Activated CD4-positive, alpha-beta T cell treated with anti-CD3 and anti-CD28 coated beads for 48 hours (primary cell): Measurements from ENCODE around the gene RPRM.
"Not testable (repeated sequence)": the region's sequence is repeated elsewhere in the genome, so short reads cannot be mapped to it uniquely, and the experiment has no call there.

Experiments used
- DNase-seq: peaks from one replicate; pipeline ENCODE4 v3.0.0-alpha.2; 2020

Gene RPRM

DNA sequence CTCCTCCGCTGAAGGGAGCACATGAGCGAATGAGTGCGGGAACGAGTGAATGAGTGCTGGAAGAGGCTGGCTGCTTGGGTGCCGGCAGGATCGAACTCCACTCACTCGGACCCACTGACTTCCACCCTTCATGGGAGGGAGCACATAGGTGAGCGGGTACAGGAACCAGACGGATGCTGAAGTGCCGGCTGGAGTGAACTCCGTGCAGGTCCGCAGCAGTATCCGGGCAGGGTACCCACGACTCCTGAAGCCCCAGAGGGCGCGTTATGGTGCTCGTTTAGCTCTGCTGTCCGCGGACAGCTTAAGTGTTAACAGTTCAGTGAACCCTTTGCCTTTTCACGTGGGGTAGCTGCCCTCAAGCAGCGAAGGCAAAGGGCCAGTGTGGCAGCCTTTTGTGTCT, 23.2 kb downstream of the RPRM start:
- no peak for DNase-seq

DNA sequence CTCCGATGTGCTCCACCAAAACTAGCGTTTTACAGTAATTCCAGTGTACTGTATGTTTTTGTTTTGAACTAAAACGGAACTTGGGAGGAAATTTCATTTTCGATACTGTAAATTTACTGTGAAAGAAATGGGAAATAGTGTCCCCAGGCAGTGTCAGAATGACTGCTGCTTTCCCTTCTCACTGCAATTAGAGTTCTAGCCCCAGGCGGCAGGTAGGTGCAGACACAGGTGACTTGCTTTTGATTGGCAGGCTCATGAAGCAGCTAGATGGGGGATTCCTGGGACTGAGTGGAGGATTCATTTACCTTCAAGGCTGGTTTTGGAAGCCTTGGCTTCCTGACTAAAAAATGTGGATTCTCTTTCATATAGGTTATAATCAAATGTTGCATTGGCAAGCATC, 27.0 kb downstream of the RPRM start:
- DNase-seq = no peak

DNA sequence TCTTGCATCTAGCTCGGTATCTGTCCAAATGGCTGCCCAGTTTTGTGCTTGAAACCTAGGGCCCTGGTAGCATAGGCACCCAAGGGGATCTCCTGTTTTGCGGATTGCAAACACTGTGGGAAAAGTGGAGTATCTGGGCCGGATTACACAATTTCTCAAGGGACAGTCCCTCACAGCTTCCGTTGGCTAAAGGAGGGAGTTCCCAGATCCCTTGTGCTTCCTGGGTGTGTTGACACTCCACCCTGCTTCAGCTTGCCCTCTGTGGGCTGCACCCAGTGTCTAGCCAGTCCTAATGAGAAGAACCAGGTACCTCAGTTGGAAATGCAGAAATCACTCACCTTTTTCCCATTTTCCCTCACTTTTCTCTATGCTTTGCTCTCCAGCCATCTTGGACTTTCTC, 35.5 kb downstream of the RPRM start:
- no peak for DNase-seq

DNA sequence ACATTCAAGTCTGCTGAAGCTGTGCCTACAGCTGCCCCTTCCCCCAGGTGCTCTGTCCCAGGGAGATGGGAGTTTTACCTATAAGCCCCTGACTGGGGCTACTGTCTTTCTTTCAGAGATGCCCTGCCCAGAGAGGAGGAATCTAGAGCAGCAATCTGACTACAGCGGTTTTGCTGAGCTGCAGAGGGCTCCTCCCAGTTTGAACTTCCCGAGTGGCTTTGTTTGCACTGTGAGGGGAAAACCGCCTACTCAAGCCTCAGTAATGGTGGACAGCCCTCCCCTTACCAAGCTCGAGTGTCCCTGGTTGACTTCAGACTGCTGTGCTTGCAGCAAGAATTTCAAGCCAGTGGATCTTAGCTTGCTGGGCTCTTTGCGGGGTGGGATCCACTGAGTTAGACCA, 35.9 kb downstream of the RPRM start:
- not testable (repeated sequence) for DNase-seq

DNA sequence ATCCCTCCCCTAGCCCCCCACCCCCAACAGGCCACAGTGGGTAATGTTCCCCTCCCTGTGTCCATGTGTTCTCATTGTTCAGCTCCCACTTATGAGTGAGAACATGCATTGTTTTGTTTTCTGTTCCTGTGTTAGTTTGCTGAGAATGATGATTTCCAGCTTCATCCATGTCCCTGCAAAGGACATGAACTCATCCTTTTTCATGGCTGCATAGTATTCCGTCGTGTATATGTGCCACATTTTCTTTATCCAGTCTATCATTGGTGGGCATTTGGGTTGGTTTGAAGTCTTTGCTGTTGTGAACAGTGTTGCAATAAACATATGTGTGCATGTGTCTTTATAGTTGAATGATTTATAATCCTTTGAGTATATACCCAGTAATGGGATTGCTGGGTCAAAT, 38.5 kb downstream of the RPRM start:
- DNase-seq = not testable (repeated sequence)

DNA sequence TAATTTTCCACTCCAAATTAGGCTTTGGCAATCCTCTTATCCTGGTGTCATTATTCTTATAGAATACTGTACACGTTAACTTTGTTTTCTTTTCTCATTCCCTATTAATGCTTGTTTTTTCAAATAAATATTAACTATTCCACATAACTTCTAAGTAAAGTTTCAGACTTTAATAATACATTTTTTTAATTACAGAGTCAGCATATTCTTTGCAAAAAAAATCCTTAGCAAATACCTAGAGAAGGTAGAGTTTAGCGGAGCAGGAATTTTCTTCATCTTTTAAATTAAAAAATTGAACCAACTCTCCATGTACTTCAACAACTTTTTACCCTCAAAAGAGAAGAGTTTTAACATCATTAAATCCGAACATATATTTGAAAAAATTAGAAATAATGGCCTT, 45.2 kb downstream of the RPRM start:
- no peak for DNase-seq

DNA sequence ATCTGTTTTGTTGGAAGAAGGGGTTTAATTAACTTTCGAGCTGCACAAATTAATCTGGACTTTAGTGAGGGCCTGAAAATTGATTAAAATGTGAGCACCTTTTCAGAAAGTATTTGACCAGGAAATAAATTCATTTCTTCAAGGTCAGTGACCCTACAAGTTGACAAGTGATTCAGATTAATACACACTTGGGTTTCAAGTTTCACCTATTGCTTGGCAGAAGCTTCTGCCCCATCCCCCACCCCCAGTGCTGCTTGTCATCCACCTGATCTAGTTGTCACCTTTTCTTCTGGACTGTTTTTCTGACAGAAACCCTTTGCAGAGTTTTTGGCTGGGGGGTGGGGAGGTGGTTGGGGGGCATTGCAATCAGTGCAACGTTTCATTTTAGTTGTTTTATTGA, 46.2 kb downstream of the RPRM start:
- DNase-seq = no peak

DNA sequence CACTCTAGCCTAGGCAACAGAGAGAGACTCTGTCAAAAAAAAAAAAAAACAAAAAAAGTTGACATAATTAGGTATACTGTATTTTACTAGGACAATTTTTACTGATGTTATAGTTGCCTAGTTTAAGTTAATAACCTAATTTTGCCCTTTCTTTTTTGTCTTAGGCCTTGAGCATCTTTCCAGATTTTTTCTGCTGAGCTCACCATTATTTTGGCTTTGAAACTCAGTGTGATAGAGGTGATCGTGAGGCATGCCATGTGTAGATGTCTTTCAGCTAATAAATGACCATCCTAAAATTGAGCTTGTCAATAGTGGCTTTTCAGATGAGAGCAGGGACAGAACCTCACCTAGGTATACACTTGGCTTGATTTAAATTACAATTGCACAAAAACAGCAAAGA, 47.4 kb downstream of the RPRM start:
- DNase-seq = no peak
